NCI-H510A (cell line): ENCODE data around the gene BCKDHB.

Experiments
- DNase-seq: peaks from one replicate; lab custom pipeline; 2025; lab: John Stamatoyannopoulos, UW

Gene BCKDHB

DNA sequence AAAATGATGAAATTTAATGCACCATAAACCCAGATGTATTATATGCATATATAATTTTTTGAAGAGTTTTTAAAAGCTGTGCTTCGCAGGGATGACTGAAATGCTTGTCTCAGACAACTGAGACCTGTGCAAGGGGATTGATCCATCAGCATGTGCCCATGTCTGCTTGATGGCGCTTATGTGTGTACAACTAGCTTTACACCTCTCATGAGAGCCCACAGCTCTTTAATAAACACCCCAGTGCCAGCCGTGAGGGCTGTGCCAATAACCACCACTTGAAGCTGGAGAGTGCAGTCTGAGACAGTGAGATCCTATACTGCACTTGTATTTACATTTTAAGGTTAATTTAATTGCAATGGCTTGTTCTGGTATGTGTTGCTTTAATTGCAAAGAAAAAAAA is 225.5 kb downstream of the BCKDHB start:
- peak; percentile 43 for DNase-seq

DNA sequence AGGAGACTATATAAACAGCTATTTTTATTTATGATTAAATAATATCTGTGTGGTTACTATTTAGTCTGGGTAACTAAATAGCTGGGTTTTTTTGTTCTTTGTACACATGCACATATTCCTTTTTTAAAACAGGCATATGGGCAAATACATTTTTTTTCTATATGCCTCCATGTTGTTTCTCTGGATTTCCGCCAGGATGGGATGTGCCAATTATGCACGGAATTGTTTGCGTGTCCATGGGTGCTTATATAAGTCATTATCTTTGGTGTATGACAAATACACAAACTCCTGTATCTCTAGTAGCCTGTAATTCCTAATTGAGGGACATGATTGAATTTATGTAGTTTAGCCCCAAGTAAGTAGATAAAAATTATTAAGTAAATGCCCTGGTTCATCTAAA is 226.9 kb downstream of the BCKDHB start:
- DNase-seq: no peak

GRCh38 chr6:80335121-80335531 is 228.7 kb downstream of the BCKDHB start:
- DNase-seq: no peak

DNA sequence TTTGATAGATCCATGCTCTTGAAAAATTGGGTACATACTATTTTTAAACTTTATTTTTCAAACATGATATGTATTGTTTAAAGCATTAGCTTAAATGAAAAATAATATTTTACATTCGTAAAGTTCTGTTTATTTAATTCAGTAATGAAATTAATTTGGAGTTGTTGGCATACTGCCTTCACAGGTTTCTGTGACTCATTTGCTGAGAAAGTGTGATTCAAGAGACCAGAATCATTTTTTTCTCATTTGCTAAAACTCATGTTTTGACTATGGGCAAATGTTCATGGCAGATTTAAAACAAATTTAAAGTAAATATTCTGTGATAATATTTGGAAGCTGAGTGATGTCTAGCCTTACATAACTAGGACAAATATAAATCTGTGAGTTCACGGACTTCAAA is 230.4 kb downstream of the BCKDHB start:
- no peak for DNase-seq

DNA sequence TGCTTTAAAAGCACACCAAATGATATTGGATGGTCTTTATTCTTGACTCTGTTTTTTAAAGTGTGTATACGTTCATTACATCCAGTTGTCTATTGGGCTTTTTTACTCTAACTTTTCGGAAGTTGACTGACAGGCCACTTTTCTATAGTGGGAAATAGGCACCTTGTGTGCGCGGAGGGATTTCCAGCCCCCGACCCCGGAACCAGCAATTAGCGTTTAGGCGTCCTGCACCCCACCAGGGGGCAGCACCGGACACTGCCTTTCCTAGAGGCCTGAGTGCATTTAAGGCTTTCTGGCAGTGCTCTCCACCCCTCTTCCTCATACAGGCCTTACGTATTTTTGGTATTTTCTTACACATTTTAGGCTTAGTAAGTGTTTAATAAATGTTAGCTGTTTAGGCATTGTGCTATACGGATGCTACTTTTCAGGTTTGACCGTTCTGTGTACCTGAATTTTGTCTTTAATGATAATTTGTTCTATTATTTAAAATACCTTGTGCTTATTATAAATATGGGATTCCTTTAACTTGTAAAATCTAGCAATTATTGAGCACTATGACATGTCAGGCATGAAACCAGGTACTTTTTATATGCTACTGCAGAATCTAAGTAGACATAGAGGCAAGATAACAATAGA is 231.8 kb downstream of the BCKDHB start:
- no peak for DNase-seq

DNA sequence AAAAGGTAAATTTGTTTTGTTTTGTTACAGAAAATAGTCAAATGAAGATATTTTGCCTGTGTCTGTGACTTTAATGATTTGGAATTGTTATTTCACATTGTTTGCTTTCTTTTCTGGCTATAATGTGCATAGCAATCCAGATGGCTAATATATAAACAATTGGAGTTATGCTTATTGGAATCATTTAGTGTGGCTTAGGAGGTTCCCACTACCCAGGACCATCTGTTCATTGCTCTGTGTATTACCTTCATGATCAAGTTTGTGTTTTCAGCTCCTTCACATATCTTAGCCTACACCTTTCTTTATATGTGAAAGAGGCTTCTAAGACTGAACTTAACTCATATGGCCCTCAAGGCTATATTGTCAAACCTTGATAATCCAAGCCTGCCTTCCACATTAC is 232.9 kb downstream of the BCKDHB start:
- no peak for DNase-seq

DNA sequence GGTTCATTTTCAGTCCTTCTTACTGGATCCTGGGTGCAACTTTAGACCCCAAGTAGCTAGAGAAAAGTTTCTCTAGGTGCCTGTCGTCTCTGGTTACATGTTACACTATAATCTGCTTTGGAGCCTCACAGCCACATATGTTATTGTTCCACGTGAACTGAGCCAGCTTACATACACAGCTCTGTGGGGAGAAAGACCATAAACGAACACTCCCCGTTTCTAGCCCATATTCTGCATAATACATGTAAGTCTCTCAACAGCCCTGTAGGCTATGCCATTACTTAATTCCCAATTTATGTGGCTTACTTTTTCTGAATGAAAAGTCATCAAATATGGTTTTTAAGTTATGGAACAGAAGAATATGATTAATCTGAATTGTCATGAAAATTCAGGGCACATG is 233.8 kb downstream of the BCKDHB start:
- no peak for DNase-seq

GRCh38 chr6:80340686-80341085 is 234.2 kb downstream of the BCKDHB start:
- no peak for DNase-seq

GRCh38 chr6:80341330-80341729 is 234.9 kb downstream of the BCKDHB start:
- DNase-seq: no peak

- DNase-seq: no peak
Measured at GRCh38 chr6:80343511-80343910, 237.0 kb downstream of the BCKDHB start.

- no peak for DNase-seq
Measured at GRCh38 chr6:80347101-80347500, 240.6 kb downstream of the BCKDHB start.

DNA sequence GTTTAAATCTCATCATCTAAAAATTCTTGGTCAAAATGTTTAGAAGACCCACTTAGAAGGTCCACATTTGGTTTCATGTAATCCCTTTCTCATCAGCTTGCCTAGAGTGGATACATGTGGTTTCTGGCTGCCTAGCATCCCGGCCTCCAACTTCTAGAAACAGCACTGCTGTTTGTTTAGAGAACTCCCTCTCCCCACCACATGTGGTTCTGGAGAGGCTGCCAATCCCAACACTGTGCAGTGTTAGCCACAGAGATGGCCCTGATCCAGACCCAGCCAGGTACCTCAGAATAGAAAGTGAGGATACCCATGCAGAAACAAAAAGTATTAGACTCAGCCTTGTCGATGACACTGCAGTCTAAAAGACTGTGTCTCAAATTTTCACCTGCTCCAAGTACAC is 241.8 kb downstream of the BCKDHB start:
- DNase-seq: no peak

DNA sequence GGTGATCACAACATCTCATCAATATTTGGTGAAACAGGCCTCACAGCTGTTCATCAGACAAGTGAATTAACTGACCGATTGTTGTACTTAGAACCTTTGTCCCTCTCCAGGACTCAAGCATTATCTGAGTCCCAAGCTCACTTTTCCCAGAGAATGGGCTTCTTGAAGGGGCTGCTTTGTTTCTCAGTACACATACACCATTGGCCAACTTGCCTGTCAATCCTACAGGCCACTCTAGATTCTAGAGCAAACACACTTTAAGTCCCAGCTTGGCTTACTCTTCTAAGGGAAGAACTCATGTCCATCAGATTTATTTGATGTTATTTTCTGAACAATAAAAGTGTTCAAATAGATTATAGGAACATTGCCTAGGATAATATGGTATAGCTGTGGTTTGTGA is 249.5 kb downstream of the BCKDHB start:
- no peak for DNase-seq

GRCh38 chr6:80356545-80356944 is 250.1 kb downstream of the BCKDHB start:
- DNase-seq: no peak

- no peak for DNase-seq
Measured at GRCh38 chr6:80357081-80357480, 250.6 kb downstream of the BCKDHB start.

- DNase-seq: no peak
Measured at GRCh38 chr6:80357674-80358073, 251.2 kb downstream of the BCKDHB start.

- DNase-seq: no peak
Measured at GRCh38 chr6:80363501-80364122, 257.1 kb downstream of the BCKDHB start.

DNA sequence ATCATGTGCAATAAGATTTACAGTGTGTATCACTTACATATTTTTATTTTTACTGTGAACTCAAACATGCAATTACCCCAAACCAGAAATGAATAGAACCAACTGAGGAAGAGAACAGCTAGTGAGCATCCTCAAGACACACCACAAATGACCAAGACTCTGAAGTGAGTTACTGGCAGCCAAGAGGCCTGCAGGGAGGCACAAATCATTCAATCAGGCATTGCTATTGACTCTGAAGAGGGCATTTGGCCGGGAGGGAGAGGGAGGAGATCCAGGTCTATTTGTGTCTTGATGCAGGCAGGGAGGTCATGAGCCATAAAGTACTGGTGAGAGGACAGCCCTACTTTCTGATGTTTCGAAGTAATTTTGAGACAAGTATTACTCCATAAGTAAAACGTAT is 257.7 kb downstream of the BCKDHB start:
- no peak for DNase-seq

DNA sequence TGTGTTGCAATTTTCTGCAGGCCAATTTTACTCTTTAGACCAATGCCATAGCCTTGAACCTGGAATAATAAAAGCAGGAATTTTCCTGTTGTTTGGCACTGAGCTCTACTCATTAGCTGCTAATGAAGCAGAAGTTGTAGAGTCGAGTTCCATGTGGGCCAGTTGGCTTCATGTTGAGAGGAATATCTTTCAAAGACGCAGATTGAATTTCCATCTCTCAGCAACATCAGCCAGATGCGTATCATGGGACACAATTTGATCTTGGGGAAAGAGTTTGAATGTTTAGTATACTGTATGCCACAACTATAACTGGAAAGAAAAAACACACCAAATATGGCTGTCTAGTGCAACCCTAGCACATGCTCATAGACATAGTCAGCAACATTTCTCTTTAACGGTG is 259.6 kb downstream of the BCKDHB start:
- no peak for DNase-seq

GRCh38 chr6:80366714-80367113 is 260.2 kb downstream of the BCKDHB start:
- DNase-seq: no peak

GRCh38 chr6:80376411-80376810 is 269.9 kb downstream of the BCKDHB start:
- DNase-seq: no peak

DNA sequence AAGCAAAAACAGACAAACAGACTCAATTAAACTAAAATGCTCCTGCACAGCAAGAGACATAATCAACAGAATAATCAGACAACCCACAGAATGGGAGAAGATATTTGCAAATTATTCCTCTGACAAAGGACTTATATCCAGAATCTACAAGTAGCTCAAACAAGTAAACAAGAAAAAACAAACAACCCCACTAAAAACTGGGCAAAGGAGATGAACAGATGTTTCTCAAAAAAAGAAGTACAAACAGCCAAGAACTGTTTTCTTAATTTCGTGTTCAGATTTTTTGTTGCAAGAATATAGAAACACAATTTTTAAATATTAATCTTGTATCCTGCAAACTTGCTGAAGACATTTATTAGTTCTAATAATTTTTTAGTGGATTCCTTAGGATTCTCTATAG is 274.1 kb downstream of the BCKDHB start:
- no peak for DNase-seq

DNA sequence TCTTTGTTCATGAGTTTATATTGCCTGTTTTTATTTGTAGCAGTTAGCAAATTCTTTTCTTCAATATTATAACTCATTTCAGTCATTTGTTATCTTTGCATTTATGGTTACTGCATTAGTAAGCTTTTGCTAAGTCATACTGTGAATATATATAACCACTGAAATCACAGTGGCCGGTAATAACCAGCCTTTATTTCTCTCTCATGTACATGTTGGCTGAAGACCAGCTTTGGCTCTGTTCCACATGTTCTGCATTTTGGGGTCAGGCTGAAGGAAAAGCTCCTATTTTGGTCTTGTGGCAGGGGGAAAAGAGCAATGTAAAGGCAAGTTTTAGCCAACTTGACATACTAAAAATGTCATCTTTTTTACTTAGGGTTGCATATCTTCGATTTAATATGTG is 276.3 kb downstream of the BCKDHB start:
- DNase-seq: no peak

- DNase-seq: no peak
Measured at GRCh38 chr6:80388507-80388906, 282.0 kb downstream of the BCKDHB start.
